ENCODE data around the gene F7.

The F7 gene

GRCh38 chr13:113138792-113139551, 33.4 kb downstream of the F7 start:
- DNase-seq (ENCODE audit: extremely low spot score) = no peak
- ChIA-PET POLR2A (no interaction called here), CTCF (no interaction called here)
- TF ChIP-seq BHLHE40 (IDR thresholded peaks at IDR 0.05; ENCODE audit: borderline replicate concordance) (no peak), NFRKB (IDR thresholded peaks at IDR 0.05) (no peak), L3MBTL2 (conservative IDR thresholded peaks at IDR 0.05) (no peak), FOXA1 (IDR thresholded peaks at IDR 0.05) (no peak), FOXK2 (IDR thresholded peaks at IDR 0.05) (no peak), HDGF (IDR thresholded peaks at IDR 0.05; ENCODE audit: borderline replicate concordance) (no peak), SUZ12 (IDR thresholded peaks at IDR 0.05) (no peak), ARNT (IDR thresholded peaks at IDR 0.05) (no peak), CTBP1 (IDR thresholded peaks at IDR 0.05; ENCODE audit: borderline replicate concordance) (no peak), SP1 (IDR thresholded peaks at IDR 0.05) (no peak), LEF1 (IDR thresholded peaks at IDR 0.05; ENCODE audit: borderline replicate concordance) (no peak), FOXM1 (IDR thresholded peaks at IDR 0.05; ENCODE audit: borderline replicate concordance) (no peak), ZNF384 (IDR thresholded peaks at IDR 0.05) (no peak), ELF4 (IDR thresholded peaks at IDR 0.05) (no peak)
- TF ChIP-seq, protein P1, sequence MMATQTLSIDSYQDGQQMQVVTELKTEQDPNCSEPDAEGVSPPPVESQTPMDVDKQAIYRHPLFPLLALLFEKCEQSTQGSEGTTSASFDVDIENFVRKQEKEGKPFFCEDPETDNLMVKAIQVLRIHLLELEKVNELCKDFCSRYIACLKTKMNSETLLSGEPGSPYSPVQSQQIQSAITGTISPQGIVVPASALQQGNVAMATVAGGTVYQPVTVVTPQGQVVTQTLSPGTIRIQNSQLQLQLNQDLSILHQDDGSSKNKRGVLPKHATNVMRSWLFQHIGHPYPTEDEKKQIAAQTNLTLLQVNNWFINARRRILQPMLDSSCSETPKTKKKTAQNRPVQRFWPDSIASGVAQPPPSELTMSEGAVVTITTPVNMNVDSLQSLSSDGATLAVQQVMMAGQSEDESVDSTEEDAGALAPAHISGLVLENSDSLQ (IDR thresholded peaks at IDR 0.05) = no peak

- TF ChIP-seq, protein P1 (IDR thresholded peaks at IDR 0.05) = no peak
- TF ChIP-seq CTBP1 (IDR thresholded peaks at IDR 0.05; ENCODE audit: borderline replicate concordance) (no peak), TARDBP (IDR thresholded peaks at IDR 0.05) (no peak), ZNF384 (IDR thresholded peaks at IDR 0.05) (no peak), SUZ12 (IDR thresholded peaks at IDR 0.05) (no peak), FOXA1 (IDR thresholded peaks at IDR 0.05) (no peak), L3MBTL2 (conservative IDR thresholded peaks at IDR 0.05) (no peak), FOXM1 (IDR thresholded peaks at IDR 0.05; ENCODE audit: borderline replicate concordance) (no peak), LEF1 (IDR thresholded peaks at IDR 0.05; ENCODE audit: borderline replicate concordance) (no peak), ELF4 (IDR thresholded peaks at IDR 0.05) (no peak), BHLHE40 (IDR thresholded peaks at IDR 0.05; ENCODE audit: borderline replicate concordance) (no peak), ARNT (IDR thresholded peaks at IDR 0.05) (no peak), NFRKB (IDR thresholded peaks at IDR 0.05) (no peak), FOXK2 (IDR thresholded peaks at IDR 0.05) (no peak), HDGF (IDR thresholded peaks at IDR 0.05; ENCODE audit: borderline replicate concordance) (no peak), SP1 (IDR thresholded peaks at IDR 0.05) (no peak)
- POLR2A ChIA-PET = no interaction called here
- DNase-seq (ENCODE audit: extremely low spot score) = no peak
- CTCF ChIA-PET = no interaction called here
Observed at GRCh38 chr13:113139577-113139976, 34.0 kb downstream of the F7 start.

DNA sequence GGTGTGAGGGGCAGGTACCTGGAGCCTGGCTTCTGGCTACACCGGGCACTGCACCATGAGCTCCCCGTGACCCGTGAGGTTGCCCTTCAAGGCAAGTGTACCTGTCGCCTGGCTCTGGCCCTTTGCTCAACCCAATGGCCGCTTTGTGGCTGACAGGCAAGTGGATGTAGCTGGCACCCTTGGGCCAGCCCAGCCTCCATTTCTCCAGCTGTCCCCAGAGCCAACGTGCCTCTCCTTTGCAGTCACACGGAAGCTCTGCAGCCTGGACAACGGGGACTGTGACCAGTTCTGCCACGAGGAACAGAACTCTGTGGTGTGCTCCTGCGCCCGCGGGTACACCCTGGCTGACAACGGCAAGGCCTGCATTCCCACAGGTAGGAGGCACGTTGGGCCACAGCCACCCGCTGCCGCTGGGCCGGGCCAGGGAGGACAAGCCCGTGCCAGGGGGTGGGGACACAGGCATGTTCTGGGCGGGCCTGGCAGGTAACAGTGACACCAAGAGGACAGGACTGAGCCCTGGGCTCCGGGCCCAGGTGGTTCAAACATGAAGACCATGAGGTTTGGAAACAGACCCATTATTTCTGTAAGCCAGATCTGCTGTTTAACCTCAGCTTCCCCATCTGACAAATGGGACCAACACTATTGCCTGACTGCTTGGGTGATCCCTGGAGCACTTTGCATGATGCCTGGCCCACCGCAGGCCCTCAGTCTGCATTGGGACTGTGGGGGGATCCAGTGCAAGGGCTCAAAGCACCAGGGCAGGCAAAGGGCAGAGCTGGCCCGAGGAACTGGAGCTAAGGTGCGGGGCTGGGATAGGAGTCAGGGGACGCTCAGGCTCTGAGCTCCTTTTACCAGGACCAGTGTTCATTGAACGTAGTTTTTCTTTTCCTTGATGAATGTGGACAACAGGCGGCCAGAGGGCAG, 35.3 kb downstream of the F7 start:
- DNase-seq (ENCODE audit: extremely low spot score) = no peak
- ChIA-PET CTCF (no interaction called here), POLR2A (no interaction called here)
- TF ChIP-seq BHLHE40 (IDR thresholded peaks at IDR 0.05; ENCODE audit: borderline replicate concordance) (no peak), CTBP1 (IDR thresholded peaks at IDR 0.05; ENCODE audit: borderline replicate concordance) (no peak), NFRKB (IDR thresholded peaks at IDR 0.05) (no peak), FOXK2 (IDR thresholded peaks at IDR 0.05) (no peak), ARNT (IDR thresholded peaks at IDR 0.05) (no peak), FOXM1 (IDR thresholded peaks at IDR 0.05; ENCODE audit: borderline replicate concordance) (no peak), HDGF (IDR thresholded peaks at IDR 0.05; ENCODE audit: borderline replicate concordance) (no peak), L3MBTL2 (conservative IDR thresholded peaks at IDR 0.05) (no peak), SP1 (IDR thresholded peaks at IDR 0.05) (no peak), FOXA1 (IDR thresholded peaks at IDR 0.05) (no peak), TARDBP (IDR thresholded peaks at IDR 0.05) (no peak), ZNF384 (IDR thresholded peaks at IDR 0.05) (no peak), ELF4 (IDR thresholded peaks at IDR 0.05) (no peak), SUZ12 (IDR thresholded peaks at IDR 0.05) (no peak), LEF1 (IDR thresholded peaks at IDR 0.05; ENCODE audit: borderline replicate concordance) (no peak)
- TF ChIP-seq, protein P1 (IDR thresholded peaks at IDR 0.05) = no peak

DNA sequence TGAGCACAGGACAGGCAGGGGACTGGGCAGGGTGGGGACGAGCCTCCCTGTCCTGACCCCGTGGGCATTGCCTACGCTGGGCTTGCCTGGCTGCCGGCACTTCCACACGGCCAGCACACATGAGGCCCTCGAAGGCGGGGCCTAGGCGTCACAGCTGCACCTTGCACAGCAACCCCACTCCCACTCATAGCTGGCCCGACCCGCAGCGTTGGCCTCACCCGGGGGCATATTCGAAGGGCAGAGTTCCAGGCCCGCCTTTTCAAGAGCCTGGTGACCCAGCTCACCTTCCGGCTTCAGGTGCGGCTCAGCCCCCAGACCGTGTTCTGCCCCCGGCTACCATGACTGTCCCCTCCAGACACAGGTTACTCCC, 36.0 kb downstream of the F7 start:
- TF ChIP-seq ELF4 (IDR thresholded peaks at IDR 0.05) = no peak
- no peak for TF ChIP-seq ZNF384 (IDR thresholded peaks at IDR 0.05)
- no peak for TF ChIP-seq BHLHE40 (IDR thresholded peaks at IDR 0.05; ENCODE audit: borderline replicate concordance)
- TF ChIP-seq ARNT (IDR thresholded peaks at IDR 0.05) = no peak
- TF ChIP-seq L3MBTL2 (conservative IDR thresholded peaks at IDR 0.05) = no peak
- TF ChIP-seq HDGF (IDR thresholded peaks at IDR 0.05; ENCODE audit: borderline replicate concordance) = no peak
- TF ChIP-seq SP1 (IDR thresholded peaks at IDR 0.05) = no peak
- TF ChIP-seq FOXK2 (IDR thresholded peaks at IDR 0.05) = no peak
- TF ChIP-seq SUZ12 (IDR thresholded peaks at IDR 0.05) = no peak
- TF ChIP-seq FOXA1 (IDR thresholded peaks at IDR 0.05) = no peak
- TF ChIP-seq, protein P1 (IDR thresholded peaks at IDR 0.05) = no peak
- no peak for TF ChIP-seq NFRKB (IDR thresholded peaks at IDR 0.05)
- no peak for TF ChIP-seq LEF1 (IDR thresholded peaks at IDR 0.05; ENCODE audit: borderline replicate concordance)
- TF ChIP-seq FOXM1 (IDR thresholded peaks at IDR 0.05; ENCODE audit: borderline replicate concordance) = no peak
- no peak for TF ChIP-seq CTBP1 (IDR thresholded peaks at IDR 0.05; ENCODE audit: borderline replicate concordance)
- no peak for TF ChIP-seq TARDBP (IDR thresholded peaks at IDR 0.05)
- ChIA-PET CTCF (no interaction called here), POLR2A (no interaction called here)
- DNase-seq (ENCODE audit: extremely low spot score) = no peak

Data from HEK293T (cell line).